Measurements from ENCODE around the gene TBC1D13.
"Not testable (repeated sequence)": the region's sequence is repeated elsewhere in the genome, so short reads cannot be mapped to it uniquely, and the experiment has no call there.

TBC1D13 gene

DNA sequence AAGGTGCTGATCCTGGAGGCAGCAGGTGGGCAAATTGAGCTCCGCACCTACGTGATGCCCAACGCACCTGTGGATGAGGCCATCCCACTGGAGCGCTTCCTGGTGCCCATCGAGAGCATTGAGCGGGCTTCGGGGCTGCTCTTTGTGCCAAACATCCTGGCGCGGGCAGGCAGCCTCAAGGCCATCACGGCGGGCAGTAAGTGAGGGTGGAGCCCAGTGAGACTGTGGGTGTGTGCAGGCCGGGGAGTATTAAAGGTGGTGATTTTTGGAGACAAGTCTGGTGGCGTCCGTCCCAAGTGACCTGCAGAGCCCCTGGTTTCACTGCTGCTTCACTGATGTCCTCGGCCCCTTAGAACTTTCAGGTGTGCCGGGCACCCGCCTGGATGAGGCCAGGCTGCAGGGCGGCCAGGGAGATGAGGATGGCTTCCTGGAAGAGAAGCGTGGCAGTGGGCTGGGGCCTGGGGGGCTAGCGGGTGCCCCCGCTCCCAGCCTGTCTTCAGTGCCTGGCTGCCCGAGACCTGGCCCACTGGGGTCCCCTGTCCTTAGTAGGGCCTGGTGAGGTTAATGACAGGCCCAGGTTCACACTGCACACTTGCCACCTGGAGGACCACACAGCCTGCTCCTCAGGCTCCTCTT, 35.5 kb downstream of the TBC1D13 start:
- no peak for DNase-seq

DNA sequence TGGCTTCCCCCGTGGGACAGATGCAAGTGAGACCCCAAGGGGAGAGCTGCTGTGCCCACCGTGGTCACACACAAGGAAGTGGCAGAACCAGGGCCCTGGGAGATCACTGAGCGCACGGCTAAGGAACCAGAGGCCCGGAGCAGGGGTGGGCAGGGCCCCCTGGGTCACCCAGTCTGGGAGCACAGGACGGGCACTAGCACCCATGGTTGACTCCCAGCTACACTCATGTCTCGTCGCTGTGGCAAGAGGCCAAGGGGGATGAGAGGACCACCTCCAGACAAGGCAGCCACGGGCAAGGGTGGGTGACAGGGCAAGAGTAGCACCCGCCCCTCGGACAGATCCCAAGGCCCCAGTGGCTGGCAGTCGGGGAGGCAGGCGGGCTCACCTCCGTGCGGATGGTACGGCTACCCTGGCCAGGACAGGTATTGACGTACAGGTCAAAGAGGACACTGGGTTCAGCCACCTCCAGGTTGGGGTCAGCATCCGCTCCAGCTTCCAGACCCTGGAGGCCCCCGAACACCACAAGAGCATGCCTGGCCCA, 36.4 kb downstream of the TBC1D13 start:
- DNase-seq, result no peak

DNA sequence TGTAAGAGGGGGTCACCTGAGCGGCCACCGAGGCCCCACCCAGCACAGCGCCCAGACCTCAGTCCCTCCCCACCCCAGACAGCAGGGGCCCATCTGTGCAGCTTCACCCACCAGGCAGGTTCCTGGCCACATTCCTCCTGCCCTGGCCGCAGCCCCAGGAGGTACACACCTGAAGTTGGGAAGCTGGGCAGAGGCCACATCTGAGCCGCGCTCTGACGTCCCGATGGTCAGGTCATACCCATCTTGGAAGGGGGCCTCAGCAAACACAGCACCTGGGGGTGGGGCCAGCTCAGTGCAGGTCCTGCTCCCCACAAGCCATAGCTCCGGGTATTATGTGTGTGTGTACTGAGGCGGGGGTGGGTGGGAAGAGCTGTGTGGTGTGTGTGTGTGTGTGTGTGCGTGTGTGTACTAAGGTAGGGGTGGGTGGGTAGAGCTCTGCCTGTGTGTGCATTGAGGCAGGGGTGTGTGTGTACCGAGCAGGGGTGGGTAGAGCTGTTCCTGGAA, 36.9 kb downstream of the TBC1D13 start:
- DNase-seq, result no peak

DNA sequence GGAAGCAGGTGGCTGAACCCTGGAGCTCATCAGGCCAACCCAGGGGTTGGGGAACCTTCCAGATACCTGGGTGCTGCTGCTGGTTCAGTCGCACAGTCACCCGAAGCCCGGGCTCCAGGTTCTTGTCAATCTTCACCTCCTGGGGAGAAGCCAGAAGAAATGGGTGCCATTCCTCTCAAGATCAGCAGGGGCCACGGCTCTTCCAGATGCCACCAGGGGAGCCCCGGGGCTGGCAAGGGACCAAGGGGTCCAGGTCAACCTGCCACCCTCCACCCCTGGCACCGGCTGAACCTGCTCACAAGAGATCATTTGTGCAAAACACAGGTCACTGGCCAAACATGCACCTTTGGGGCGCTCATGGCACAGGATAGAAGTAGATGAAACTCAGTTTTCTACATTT, 37.9 kb downstream of the TBC1D13 start:
- no peak for DNase-seq

DNA sequence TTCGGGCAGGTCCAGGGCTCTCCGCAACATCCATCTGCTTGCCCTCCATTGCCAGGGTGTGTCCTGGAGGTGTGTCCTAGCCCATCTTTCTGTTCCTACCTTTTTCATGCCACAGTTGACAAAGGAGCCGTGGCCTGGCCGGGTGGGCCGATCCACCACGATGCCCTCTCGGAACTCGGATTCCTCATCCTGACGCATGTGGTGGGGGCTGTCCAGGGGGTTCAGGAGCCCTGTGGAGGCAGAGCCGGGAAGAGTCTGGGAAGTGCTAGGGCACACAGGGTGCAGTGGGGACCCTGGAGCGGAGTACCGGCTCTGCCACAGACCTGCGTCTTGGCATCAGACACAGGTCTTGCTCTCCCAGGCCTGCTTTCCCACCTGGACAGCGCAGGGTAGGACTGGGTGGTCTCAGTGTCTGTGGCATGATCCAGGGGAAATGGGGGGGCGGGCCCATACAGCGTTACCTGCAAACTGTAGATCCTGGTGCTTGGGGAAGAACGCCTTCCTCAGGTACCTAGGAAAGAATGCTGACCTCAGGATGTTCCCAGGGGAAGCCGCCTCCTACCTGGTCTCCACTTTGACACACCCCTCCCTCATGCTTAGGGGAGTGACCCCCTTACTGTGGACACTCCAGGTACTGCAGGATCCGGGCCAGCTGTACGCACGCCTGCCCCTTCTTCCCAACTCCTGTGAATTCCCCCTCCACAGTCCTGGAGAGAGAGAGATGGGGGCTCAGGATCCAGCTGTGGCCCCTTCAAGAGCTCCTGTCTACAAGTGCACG, 39.1 kb downstream of the TBC1D13 start:
- DNase-seq, result no peak

DNA sequence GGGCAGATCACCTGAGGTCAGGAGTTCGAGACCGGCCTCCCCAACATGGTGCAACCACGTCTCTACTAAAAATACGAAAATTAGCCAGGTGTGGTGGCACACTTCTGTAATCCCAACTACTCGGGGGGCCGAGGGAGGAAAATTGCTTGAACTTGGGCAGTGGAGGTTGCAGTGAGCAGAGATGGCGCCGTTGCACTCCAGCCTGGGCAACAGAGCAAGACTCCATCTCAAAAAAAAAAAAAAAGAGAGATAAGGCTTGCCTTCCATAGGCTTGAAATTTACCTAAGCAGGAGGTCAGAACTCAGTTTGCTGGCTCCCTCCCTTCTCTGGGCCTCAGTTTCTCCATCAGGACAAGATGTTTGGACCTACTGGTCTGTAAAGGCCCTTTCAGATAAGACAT, 41.2 kb downstream of the TBC1D13 start:
- DNase-seq, result no peak

DNA sequence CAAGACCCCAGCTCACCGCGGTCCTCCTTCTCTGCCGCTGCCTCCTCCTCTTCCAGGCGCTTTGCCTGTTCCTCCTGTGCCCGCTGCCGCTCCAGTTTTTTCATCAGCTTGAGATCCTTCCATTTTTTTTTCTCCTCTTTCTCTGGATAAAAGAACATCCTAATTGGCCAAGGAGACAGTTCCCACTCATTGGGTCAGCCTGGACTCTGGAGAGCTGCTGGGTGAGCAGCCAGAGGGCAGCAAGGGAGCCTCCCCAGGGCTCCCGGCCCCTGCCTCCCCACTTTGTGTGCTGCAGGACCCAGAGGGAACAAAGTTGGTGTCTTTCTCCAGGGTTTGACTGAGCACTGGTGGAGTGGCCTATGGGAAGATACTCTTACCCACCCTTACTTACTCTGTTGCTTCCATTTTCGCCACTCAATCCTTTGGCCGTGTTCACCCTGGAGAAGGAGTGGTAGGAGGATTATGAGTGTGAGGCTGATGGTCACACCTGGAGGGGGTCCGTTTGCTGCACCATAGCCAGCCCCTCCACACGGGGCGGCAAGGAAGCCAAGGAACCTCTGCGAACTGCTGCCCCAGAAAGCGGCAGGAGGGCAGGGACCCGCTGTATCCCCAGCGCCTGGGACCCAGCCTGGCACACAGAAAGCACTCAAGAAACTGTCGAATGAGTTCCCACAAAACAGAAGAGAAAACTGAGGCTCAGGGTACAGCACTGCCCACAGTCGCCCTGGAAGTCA, 41.8 kb downstream of the TBC1D13 start:
- no peak for DNase-seq

DNA sequence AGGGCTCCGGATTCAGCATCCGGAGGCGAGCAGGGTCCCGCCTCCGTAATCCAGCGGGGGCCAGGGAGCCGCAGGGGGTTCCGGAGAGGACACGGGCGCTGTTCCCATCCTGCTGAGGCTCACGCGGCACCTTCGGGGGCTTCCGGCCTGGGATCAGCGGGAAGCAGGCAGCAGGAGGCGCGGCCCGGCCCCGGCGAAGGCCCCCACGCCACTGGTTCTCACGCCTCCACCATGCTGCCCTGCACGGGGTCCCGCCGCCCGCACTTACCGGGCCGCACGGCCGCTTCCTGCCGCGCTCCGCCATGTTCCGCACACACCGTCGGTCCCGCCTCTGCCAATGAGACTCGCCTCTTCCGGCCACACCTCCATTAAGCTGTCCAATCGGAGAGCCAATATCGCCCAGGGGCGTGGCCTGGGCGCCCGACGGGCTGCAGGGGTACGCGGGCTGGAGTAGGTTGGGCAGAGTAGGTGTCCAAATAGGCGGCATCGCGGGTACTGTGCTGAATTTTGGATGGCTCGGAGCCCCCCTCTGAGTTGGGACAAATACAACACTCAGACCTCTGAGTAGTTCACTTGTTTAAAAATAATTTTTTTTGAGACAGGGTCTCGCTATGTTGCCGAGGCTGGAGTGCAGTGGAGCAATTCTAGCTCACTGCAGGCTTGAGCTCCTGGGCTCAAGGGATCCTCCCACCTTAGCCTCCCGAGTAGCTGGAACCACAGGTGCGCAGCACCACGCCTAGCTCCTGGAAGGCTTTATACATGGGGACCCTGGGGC, 42.6 kb downstream of the TBC1D13 start, which contains the start of gene SPOUT1:
SPOUT1 (minus strand) TSS at position 318 of the 775 bp plus-strand sequence; CDS start at position 304, 14 bp downstream.
- DNase-seq, result peak; percentile 83 to 89

DNA sequence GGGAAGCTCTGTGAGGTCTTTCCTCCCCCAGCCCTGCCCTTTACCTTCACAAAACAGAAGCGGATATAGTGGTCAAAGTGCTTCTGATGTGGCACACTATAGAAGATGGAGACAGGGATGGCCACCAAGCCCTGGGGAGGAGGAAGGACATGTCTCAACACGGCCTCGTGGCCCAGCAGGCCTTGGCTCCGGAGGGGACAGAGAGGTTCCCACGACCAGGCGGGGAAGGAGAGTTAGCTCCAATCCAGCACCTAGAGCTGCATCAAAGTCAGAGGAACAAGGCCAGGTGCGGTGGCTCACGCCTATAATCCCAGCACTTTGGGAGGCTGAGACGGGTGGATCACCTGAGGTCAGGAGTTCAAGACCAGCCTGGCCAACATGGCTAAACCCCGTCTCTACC, 46.6 kb downstream of the TBC1D13 start:
- no peak for DNase-seq

DNA sequence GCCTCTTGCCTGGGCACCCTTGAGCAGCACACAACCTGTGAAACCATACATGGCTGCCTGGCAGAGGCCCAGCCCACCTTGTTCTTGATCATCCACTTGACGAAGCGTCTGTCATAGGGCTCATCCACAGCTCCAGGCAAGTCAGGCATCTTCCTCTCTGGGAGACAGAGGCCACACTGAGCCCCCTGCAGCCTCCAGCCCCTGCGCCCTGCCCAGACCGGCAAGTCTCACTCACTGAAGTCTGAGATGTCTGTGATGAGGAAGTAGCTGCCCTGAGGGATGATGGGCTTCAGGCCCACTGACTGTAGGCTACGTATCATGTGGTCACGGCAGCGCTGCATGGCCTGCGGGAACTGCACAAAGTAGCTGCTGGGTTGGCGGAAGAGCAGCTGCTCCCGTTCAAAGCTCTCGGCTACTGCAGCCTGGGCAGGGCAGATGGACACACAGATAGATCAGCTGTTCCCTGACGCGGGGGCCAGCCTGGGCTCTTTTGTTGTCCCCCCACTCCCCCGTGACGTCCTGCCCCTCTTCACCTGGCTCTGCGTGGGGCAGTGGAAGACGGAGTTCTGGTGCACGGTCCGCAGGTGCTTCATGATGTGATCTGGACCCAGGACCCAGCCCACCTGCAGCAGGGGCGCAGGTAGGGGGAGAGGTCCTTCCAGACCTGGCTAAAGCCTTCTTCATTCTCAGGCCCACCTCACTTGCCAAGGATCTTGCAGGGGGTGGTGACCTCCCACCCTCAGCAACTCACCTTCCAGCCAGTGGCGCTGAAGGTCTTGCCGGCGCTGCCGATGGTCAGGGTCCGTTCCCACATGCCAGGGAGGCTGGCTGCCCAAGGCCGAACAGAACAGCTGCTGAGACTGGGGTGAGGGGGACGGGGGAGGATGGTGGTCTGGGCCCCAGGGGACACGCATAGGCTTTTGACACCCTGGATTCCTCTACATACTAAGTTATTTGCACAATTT, 48.5 kb downstream of the TBC1D13 start:
- DNase-seq, result no peak

DNA sequence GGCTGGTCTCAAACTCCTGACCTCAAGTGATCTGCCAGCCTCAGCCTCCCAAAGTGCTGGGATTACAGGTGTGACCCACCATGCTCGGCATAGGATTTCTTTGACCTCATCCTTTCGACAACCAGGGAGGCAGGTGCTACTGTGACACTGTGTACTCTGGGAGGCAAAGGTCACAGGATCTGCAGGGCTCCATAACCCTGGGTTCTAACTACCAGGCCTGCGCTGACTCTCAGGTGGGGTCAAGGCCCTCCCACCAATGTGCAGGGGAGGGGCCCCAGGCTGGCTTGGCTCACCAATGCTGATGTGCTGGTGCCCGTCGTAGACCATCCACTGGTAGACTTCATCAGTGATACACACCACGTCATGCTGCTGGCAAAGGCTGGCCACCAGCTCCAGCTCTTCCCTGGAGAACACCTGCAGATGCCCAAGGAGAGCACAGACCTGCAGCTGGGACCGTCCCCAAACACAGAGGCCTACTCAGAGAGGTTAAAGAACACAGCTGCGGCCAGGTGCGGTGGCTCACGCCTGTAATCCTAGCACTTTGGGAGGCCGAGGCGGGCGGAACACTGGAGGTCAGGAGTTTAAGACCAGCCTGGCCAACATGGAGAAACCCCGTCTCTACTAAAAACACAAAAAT, 49.6 kb downstream of the TBC1D13 start:
- DNase-seq, result no peak

DNA sequence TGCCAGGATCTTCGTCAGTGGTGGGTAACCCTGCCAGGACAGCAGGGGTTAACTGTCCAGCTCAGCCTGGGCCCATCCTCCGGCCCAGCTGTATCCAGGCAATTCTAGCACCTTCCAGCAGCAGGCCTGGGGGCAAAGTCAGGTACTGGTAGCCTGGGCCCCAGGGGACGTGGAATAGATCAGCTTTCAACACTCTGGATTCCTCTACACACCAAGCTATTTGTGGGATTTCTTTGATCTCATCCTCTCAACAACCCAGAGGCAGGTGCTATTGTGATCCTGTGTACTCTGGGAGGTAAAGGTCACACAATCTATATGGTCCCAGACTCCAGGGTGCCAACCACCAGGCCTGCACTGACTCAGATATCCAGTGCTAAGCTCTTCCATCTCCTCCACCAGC, 51.3 kb downstream of the TBC1D13 start:
- DNase-seq, result no peak

DNA sequence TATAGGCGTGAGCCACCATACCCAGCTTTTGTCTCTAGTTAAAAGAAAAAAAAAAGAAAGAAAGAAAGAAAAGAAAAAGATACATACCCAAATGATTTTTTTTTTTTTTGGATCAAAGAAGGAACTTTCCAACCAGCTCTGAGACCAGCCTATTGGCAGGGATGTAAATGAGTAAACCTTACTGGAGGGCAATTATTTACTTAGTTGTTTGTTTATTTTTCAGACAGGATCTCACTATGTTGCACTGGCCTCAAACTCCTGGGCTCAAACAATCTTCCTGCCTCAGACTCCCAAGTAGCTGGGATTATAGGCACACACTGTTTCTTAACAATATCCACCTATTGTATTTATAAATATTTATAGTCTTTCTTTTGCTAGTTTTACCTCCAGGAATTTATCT, 53.5 kb downstream of the TBC1D13 start:
- no peak for DNase-seq

DNA sequence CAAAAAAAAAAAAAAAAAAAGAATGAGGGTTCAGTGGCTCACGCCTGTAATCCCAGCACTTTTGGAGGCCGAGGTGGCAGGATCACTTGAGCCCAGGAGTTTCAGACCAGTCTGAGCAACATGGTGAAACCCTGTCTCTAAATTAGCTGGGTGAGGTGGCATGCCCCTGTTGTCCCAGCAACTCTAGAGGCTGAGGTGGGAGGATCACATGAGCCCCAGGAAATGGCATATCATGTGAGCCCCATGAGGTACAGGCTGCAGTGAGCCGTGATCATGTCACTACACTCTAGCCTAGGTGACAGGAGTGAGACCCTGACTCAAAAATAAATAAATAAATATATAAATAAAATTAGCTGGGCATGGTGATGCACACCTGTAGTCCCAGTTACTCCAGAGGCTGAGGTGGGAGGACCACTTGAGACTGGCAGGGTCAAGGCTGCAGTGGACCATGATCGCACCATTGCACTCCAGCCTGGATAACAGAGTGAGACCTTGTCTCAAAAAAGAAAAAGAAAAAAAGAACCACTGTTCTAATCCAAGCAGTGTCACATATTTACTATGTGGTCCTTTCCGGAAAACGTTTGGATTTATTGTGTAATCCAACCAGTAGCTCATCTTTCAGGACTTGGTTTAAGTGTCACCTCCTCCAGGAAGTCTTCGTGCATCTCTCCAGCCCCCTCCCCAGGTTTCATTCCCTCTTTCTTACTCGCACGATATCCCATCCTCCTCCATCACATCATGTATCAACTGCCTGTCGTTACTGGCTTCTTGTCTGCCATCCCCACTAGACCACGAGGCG, 54.8 kb downstream of the TBC1D13 start:
- no peak for DNase-seq

DNA sequence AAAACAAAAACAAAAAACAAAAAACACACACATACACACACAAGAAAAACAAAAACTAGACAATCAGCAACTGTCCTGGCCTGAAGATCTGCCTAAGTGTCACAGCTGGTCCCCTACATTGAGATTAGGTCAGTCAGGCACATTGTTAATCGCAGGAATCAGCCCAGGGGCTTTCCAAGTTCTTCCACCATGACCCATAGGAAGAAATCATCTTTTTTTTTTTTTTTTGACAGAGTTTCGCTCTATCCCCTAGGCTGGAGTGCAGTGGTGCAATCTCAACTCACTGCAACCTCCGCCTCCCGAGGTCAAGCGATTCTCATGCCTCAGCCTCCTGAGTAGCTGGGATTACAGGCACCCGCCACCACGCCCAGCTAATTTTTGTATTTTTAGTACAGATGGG, 56.1 kb downstream of the TBC1D13 start:
- DNase-seq, result not testable (repeated sequence)

DNA sequence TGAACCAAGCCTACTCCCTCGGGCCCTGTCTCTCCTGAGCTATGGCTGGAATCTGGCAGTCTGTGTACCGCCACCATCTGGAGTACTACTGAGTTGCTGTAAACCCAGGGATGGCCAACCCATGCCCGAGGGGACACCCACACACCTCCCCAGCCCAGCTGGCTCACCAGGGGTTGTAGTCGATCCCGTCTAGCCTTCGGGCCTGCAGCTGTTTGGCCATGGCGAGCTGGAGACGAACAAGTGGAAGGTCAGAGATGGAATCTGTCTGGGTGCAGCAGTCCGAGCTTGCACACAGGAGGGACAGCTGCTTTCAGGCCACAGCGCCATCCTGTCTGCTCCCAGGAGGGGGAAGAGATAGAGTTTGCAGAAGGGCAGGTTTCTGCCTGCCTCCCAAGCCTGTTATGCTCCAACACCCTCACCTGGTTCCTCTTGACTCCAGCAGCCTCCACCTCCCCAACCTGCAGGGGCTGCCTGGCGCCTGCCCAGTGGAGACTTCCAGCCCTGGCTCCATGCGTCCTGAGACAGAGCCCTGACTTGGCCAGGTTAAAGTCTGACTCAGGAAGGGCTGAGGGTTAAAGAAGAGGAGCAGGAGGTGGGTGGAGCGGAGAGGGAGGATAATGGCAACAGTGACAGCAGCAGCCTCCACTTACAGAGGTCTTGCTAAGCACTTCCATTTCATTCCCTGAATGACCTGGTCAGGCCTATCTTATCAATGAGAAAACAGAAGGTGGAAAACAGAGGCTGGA, 58.3 kb downstream of the TBC1D13 start:
- DNase-seq, result no peak

DNA sequence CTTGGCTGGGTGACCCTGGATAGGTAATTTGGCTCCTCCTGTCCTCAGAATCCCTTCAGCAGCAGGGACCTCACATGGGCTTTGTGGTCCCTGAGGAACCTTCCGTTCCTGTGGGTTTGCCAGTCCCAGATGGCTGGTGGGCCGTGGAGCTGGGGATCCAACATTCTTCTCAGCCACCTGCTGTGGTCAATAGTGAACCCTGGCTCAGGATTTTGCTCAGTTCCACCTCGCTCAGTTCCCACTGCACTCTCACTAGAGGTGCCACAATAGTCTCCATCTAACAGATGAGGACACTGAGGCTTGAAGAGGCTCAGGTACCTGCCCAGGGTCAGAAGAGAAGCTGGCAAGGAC, 59.6 kb downstream of the TBC1D13 start:
- DNase-seq, result no peak

DNA sequence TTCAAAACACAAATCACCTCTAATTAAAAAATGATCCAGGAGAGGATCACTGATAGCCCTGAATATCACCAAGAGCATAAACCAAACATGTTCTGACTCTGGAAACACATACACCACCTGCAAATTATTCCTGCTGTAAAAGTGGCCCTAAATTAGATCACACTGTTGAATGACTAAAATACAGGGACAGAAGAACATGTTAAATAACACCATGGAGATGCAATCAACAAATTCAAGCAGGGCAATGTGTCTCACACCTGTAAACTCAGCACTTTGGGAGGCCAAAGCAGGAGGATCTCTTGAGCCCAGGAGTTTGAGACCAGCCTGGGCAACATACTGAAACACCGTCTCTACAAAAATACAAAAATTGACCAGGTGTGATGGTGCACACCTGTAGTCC, 60.8 kb downstream of the TBC1D13 start:
- DNase-seq, result no peak

DNA sequence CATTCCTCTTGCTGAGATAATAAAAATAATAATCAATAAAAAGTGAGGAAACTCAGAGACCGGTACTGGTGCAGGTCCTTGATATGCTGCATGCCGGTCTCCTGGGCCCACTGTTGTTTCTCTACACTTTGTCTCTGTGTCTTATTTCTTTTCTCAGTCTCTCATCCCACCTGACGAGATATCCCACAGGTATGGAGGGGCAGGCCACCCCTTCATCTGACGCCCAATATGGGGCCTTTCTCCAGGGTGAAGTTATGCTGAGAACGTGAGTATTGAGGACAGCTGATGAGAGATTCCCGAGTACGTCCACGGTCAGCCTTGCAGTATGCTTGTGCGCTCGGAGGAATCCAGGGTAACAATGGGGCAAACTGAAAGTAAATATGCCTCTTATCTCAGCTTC, 64.0 kb downstream of the TBC1D13 start:
- not testable (repeated sequence) for DNase-seq

Measured in NCI-H1930 (cell line).